Measurements from ENCODE around the gene TOR4A.
A peak's percentile ranks its signal among the peaks of the same experiment; 100 is the strongest.

TOR4A gene

DNA sequence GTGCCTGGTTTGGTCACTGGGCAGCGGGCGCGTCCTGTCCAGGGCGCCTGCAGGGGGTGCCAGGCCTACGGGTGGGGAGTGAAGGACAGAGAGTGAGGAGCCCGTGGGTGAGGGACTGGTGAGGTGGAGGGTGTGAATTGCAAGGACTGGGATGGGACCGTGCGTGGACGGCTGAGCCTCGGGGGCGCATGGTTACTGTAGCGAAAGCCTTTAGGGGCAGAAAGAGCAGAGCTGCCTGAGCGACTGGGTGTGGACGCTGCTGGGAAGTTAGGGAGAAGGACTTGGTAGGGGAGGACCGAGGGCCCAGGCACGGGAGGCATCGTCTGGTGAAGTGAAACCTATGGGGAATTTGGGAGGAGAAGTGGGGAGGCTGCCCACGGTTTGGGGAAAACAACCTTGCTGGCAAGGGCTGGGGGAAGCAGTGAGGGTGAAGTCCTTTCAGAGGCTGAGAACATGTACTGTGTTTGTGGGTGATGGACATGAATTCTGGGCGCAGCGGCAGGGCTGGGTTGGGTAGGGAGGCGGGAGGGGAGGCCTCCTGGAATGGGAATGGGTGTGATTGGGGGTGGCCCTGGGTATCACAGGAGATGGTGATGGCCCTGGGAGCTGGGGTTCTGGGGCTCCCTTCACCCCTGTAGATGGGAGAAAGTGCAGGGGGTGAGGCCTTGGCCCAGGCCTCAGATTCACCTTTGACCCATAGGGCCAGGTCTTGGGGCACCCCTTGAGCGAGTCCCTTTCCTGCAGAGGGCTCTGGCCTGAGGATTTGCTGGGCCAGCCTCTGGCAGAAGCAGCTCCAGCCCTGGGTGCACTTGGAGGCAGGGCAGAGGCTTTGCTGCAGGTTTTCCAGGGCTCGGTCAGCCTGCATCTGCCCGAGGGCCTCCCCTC is 1.7 kb upstream of the TOR4A start:
- no peak overlapping the region for H3K4me3 ChIP-seq (ENCODE audit: low read length)
- TF ChIP-seq, protein P1, sequence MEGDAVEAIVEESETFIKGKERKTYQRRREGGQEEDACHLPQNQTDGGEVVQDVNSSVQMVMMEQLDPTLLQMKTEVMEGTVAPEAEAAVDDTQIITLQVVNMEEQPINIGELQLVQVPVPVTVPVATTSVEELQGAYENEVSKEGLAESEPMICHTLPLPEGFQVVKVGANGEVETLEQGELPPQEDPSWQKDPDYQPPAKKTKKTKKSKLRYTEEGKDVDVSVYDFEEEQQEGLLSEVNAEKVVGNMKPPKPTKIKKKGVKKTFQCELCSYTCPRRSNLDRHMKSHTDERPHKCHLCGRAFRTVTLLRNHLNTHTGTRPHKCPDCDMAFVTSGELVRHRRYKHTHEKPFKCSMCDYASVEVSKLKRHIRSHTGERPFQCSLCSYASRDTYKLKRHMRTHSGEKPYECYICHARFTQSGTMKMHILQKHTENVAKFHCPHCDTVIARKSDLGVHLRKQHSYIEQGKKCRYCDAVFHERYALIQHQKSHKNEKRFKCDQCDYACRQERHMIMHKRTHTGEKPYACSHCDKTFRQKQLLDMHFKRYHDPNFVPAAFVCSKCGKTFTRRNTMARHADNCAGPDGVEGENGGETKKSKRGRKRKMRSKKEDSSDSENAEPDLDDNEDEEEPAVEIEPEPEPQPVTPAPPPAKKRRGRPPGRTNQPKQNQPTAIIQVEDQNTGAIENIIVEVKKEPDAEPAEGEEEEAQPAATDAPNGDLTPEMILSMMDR (IDR thresholded peaks at IDR 0.05; ENCODE audit: insufficient read depth, low read depth, low read length, missing control alignments), result no peak
- DNase-seq (ENCODE audit: low read depth), result no peak

DNA sequence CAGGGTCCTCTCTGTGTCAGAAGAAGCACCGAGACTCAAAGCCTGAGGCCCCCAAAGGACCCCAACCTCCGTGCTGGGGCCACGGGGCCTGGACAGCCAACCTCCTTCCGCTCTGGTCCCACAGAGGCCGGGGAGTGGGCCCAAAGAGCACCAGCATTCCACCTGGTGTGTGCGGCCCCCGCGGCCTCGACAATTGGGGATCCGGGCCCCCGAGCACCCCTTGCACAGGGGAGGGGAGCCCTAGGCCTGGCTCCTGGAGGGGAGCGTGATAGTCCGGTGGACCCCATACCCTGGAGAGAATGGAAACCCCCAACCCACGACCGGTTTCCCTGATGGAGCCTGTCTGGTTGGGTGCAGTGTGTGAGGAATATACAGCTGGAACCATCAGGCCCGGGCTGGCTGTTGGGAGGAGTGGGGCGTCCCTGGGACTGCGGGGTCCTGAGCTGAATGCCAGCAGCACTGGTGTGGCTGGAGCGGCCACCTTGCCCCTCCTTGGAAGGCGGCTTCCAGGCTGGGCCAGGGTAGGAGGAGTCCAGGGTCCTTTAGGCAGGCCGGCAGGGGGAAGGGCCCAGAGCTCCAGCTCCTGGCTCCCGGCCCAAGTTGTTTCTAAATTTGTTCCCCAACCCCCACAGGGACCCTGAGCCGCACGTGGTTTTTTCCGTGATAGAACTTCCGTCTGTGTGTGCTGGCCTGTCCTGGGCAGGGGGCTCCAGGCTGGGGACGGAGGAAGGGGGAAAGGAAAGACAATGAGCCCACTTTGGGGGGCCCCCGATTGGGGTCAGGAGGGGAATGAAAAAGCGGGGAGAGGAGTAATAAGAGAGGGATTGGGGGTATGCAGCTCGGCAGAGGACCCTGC is 825 bp upstream of the TOR4A start:
- peak overlapping the region; percentile 72 for H3K4me3 ChIP-seq (ENCODE audit: low read length)
- no peak for DNase-seq (ENCODE audit: low read depth)
- TF ChIP-seq, protein P1 (IDR thresholded peaks at IDR 0.05; ENCODE audit: insufficient read depth, low read depth, low read length, missing control alignments), result no peak

DNA sequence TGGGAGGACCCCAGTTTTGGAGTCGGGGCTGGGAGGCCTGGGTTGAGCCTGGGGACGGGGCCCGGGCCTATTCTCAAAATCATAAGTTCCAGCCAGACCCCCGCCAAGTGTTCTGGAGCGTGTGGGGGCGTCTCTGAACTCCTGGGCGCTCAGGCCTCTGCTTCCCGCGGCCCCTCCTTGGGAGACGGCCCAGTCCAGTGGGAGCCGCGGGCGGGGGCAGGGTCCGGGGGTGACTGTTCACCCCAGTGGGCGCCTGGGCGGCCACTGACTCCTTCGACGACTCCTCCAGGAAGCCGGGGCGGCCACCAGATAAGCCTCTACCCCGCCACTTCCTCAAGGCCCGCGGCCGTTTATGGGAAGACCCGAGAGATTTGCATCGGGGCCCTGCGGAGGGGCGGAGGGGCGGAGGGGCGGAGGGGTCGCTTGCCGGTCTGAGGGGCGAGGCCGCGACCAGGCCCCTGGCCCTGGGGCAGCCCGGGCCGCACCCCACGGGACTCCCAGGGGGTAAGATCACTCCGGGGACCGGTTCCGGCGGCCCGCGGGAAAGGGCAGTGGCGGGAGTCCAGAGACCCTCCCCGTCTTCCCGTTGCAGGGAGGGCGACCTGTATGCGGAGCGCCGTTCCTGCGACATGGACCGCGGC is 655 bp downstream of the TOR4A start:
- peak overlapping the region; percentile 72 for H3K4me3 ChIP-seq (ENCODE audit: low read length)
- TF ChIP-seq, protein P1 (IDR thresholded peaks at IDR 0.05; ENCODE audit: insufficient read depth, low read depth, low read length, missing control alignments), result no peak
- DNase-seq (ENCODE audit: low read depth), result peak; percentile 31

DNA sequence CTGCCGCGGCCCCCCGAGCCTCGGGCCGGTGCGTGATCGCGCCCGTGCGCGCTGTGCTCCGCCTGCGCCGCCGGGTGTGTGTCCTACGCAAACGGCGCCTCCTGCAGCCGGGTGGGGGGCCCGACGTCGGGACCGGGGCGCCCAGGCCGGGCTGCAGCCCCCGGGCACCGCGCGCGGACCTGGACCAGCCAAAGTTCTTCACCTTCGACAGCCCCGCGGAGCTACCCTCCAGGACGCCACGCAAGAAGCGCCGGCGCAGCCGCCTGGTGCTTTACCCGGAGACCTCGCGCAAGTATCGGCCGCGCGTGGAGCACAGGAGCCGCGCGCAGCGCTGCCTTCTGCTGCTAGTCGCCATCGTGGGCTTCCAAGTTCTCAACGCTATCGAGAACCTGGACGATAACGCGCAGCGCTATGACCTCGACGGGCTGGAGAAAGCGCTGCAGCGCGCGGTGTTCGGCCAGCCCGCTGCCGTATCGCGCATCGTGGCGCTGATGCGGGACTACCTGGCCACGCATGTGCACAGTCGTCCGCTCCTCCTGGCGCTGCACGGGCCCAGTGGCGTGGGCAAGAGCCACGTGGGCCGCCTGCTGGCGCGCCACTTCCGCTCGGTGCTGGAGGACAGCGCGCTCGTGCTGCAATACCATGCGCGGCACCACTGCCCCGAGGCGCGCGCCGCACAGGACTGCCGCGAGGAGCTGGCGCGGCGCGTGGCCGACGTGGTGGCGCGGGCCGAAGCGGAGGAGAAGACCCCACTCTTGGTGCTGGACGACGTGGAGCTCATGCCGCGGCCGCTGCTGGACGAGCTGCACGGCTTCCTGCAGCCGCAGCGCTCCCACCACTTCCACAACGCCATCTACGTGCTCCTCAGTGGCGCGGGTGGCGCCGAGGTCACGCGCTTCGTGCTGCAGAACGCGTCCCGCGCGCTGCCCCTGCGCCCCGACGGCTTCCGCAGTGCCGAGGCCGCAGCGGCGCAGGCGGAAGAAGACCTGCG is 1.5 kb downstream of the TOR4A start:
- no peak for DNase-seq (ENCODE audit: low read depth)
- TF ChIP-seq, protein P1 (IDR thresholded peaks at IDR 0.05; ENCODE audit: insufficient read depth, low read depth, low read length, missing control alignments), result no peak
- peak overlapping the region; percentile 72 for H3K4me3 ChIP-seq (ENCODE audit: low read length)

DNA sequence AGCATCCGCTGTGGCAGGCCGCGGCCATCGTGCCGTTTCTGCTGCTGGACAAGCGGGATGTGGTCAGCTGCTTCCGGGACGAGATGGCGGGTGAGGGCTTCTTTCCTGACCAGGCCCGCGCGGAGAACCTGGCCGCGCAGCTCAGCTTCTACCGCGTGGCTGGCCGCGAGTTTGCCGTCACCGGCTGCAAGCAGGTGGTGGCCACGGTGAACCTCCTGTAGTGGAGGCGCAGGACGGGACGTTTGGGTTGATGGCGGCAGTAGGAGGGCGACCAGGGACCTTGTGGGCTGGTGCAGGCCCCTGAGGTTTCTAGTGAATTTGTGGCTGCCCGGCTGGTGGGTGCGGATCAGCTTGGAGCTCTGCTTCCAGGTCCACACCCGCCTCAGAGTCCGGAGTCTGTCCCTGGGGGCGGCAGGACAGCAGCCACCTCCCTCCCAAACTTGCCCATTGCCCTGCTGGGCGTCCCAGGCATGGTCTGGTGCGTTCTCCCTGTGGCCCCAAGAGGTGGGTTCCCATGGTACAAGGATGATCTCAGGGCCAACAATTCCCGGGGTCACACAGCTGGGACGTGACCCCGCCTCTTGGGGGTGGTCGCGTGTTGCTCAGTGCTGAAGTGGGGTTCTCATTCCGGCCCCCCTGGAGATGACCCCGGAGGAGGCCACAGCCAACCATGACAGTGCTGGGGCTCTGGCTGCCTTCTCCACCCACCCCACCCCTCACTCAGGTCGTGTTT is 2.4 kb downstream of the TOR4A start:
- no peak overlapping the region for H3K4me3 ChIP-seq (ENCODE audit: low read length)
- no peak for DNase-seq (ENCODE audit: low read depth)
- TF ChIP-seq, protein P1 (IDR thresholded peaks at IDR 0.05; ENCODE audit: insufficient read depth, low read depth, low read length, missing control alignments), result no peak
